ENCODE measurements around the gene TRPM6.

The TRPM6 gene

GRCh38 chr9:74887041-74887980, at the start of gene TRPM6:
Gene TRPM6 (minus strand): TSS chr9:74887921. CDS start chr9:74887856, 65 bp downstream.
- no peaks in the 10 kb centered on the region for H3K27me3 ChIP-seq (ENCODE audit: control insufficient read depth, insufficient read depth, low read length)
- H3K27ac ChIP-seq, result peak within 1 kb of the TSS; percentile 78
- TF ChIP-seq CTCF (IDR thresholded peaks at IDR 0.05), result no peak
- H2AFZ ChIP-seq, result peak within 1 kb of the TSS; percentile 83
- H3K79me2 ChIP-seq, result no peaks in the 10 kb centered on the region
- H3K9me3 ChIP-seq (ENCODE audit: control insufficient read depth, low read length), result no peaks in the 10 kb centered on the region
- H3K4me3 ChIP-seq (ENCODE audit: low read depth, low read length), result peak within 1 kb of the TSS; percentile 68
- no peaks in the 10 kb centered on the region for H3K36me3 ChIP-seq (ENCODE audit: control insufficient read depth, insufficient read depth, low read length)
- no peak within 1 kb of the TSS for H3K9ac ChIP-seq
- H3K4me2 ChIP-seq (ENCODE audit: low read length), result peak within 1 kb of the TSS; percentile 89
- H3K4me1 ChIP-seq, result no peaks in the 10 kb centered on the region

GRCh38 chr9:74935008-74935407, 47.3 kb upstream of the TRPM6 start:
- Histone ChIP-seq H3K4me1 (no peaks in the 10 kb centered on the region), H3K27me3 (ENCODE audit: control insufficient read depth, insufficient read depth, low read length) (no peaks in the 10 kb centered on the region), H3K27ac (no peak overlapping the region), H3K9me3 (ENCODE audit: control insufficient read depth, low read length) (no peaks in the 10 kb centered on the region), H3K9ac (no peak overlapping the region), H2AFZ (no peak overlapping the region), H3K79me2 (no peaks in the 10 kb centered on the region), H3K4me2 (ENCODE audit: low read length) (no peak overlapping the region), H3K36me3 (ENCODE audit: control insufficient read depth, insufficient read depth, low read length) (no peaks in the 10 kb centered on the region), H3K4me3 (ENCODE audit: low read depth, low read length) (no peak overlapping the region)
- TF ChIP-seq CTCF (IDR thresholded peaks at IDR 0.05), result no peak

GRCh38 chr9:74921737-74922136, 34.0 kb upstream of the TRPM6 start:
- Histone ChIP-seq H3K27me3 (ENCODE audit: control insufficient read depth, insufficient read depth, low read length) (no peaks in the 10 kb centered on the region), H3K4me3 (ENCODE audit: low read depth, low read length) (no peak overlapping the region), H3K4me2 (ENCODE audit: low read length) (no peak overlapping the region), H3K9me3 (ENCODE audit: control insufficient read depth, low read length) (no peaks in the 10 kb centered on the region), H3K36me3 (ENCODE audit: control insufficient read depth, insufficient read depth, low read length) (no peaks in the 10 kb centered on the region), H2AFZ (no peak overlapping the region), H3K79me2 (no peaks in the 10 kb centered on the region), H3K9ac (no peak overlapping the region), H3K4me1 (no peaks in the 10 kb centered on the region), H3K27ac (no peak overlapping the region)
- no peak for TF ChIP-seq CTCF (IDR thresholded peaks at IDR 0.05)

- Histone ChIP-seq H3K27ac (no peak overlapping the region), H3K4me3 (ENCODE audit: low read depth, low read length) (no peak overlapping the region), H3K9me3 (ENCODE audit: control insufficient read depth, low read length) (no peaks in the 10 kb centered on the region), H2AFZ (no peak overlapping the region), H3K4me1 (no peaks in the 10 kb centered on the region), H3K27me3 (ENCODE audit: control insufficient read depth, insufficient read depth, low read length) (no peaks in the 10 kb centered on the region), H3K4me2 (ENCODE audit: low read length) (no peak overlapping the region), H3K79me2 (no peaks in the 10 kb centered on the region), H3K36me3 (ENCODE audit: control insufficient read depth, insufficient read depth, low read length) (no peaks in the 10 kb centered on the region), H3K9ac (no peak overlapping the region)
- TF ChIP-seq CTCF (IDR thresholded peaks at IDR 0.05), result no peak
Observed at GRCh38 chr9:74920944-74921626, 33.4 kb upstream of the TRPM6 start.
